GM18505 (cell line): ENCODE measurements around the gene TRABD2A.
A peak's percentile ranks its signal among the peaks of the same experiment; 100 is the strongest.

Experiments used
- ATAC-seq: cut with Tn5 transposase; IDR thresholded peaks from one replicate; pipeline ENCODE4 v1.9.1; 2021; ENCODE audit not compliant: unreplicated experiment
- POLR2A ChIP-seq: IDR thresholded peaks from 4 replicates; pipeline ENCODE4 v1.6.1; 2011; ENCODE audit warnings: borderline replicate concordance; ENCODE audit not compliant: insufficient read depth, insufficient read length; ENCODE audit errors: extremely low read depth

The TRABD2A gene

GRCh38 chr2:84841577-84841976, 39.3 kb downstream of the TRABD2A start:
- TF ChIP-seq POLR2A: no peak
- no peak for ATAC-seq

GRCh38 chr2:84840306-84840705, 40.6 kb downstream of the TRABD2A start:
- ATAC-seq: no peak
- TF ChIP-seq POLR2A: no peak

GRCh38 chr2:84839851-84840250, 41.0 kb downstream of the TRABD2A start:
- no peak for TF ChIP-seq POLR2A
- ATAC-seq: no peak

- TF ChIP-seq POLR2A: no peak
- no peak for ATAC-seq
Observed at GRCh38 chr2:84838434-84839145, 42.3 kb downstream of the TRABD2A start.

DNA sequence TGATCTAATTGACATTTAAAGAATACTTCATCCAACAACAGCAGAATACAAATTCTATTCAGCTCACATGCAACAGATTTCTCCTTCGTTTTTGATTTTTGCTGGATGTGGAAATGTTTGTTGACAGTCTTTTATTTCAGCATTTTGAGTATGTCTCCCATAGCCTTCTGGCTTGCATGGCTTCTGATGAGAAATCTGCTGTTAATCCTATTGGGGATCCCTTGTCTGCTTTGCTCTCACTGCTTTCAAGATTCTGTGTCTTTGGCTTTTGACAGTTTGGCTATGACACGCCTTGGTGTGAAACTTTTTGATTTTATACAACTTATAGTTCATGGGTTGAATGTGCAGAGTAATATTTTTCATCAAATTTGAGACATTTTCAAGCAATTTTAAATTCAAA, 44.7 kb downstream of the TRABD2A start:
- no peak for ATAC-seq
- TF ChIP-seq POLR2A: no peak

DNA sequence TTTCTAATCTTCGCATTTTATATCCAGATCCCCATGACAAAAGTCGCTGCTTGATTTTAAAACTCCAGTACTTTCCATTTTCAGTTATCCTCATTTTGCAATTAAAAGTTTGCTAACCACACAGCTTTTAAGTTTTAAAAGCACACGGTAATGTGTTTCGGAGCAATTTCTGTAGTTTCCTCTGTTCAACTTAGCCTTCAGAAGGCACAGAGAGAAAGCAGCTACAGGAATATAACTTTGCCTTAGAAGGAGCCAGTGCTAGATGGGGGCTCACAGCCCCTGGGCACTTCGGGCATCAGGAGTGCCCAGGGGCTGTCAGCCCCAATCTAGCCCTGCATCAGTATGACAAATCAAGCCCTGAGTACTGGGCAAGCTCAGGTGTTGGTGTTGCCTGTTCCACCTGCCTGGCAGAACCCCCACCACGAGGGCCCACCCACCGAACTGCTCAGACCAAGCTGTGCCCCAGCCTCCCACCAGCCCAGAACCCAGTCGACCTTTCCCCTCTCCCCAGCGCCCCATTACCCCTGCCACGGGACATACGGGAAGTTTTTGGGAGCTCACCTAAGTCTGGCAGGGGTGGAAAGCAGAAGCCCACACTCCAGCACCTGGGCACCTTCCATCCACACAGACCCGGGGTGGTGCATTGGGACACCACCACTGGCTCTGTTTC, 47.3 kb downstream of the TRABD2A start:
- no peak for TF ChIP-seq POLR2A
- ATAC-seq: no peak

DNA sequence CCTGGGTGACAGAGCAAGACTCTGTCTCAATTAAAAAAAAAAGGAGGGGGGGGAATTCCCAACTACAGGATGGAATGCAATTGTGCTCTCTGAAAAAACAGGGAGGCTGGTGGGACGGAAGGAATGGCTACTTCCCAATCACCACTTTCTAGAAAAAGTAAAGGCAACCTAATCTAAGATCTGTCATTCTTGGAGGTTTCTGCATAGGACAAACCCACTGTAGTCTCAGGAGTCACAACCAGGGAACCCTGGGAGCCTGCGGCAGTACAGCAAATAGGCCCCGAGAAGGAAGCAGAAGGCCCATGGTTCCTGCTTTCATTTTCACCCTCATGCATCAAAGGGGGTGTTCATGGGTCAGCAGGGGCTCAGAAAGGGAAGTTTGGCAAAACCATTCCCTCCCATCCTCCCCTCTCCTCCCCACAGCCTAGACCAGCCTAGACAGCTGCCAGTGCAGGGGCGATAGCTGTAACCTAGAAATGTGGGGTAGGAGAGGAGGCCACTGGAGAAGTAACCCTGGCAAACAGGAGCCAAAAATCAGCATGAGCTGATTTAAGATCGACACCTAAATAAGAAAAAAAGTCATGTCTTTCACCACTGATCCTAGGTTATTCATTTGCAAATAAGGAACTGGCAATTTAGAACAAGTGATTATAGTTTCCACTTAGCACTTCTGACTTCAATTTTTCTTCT, 48.0 kb downstream of the TRABD2A start:
- TF ChIP-seq POLR2A: no peak
- peak; percentile 90 for ATAC-seq

- ATAC-seq: no peak
Observed at GRCh38 chr2:84830758-84831500, 50.0 kb downstream of the TRABD2A start.

DNA sequence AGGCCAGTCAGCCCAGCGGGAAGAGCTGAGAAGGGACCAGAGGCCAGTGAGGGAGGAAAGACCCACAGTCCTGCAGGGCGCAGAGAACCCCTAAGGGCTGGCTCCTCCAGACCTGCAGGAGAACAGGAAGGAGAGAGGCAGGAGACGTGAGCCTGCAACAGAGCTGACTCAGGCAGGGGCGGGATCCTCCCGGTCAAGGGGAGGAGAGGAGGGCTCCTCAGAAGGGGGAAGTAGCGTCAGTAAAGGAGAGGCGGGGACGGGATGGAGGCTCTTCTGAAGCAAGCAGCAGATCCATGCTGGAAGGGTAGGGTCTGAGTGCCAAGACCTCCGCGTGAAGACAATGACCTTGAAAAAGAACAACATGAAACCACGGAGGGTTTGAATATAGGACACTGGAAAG, 50.8 kb downstream of the TRABD2A start:
- TF ChIP-seq POLR2A: no peak
- no peak for ATAC-seq

More at GRCh38 chr2:84830758-84831500, 50.0 kb downstream of the TRABD2A start:
- TF ChIP-seq POLR2A: no peak

- ATAC-seq: no peak
- no peak for TF ChIP-seq POLR2A
Observed at GRCh38 chr2:84829693-84830092, 51.2 kb downstream of the TRABD2A start.

DNA sequence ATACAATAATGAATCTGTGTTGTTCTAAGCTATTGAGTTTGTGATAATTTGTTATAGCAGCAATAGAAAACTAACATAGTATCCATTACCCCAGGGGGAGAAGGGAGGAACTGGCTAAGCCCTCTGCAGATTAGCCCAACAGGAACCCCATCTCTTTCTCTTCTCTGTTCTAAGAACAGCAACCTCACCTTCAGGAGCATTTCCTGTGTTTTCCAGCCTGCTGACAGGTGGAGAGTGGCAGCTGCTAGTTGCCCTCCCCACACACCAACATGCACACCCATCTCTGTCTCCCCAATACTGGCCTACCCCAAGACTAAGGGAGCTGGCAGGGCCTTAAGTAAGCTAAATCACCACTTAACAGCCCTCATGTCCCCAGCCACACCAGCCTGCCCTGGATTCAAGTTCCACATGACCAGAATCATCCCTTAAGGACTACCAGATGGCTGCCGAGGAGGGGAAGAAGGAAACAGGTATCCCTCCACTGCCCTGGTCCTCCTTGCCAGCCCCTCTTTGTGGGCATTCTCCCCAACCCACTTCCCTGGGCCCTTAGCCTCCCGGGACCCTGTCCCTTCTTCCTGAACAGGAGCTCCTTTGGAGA, 52.8 kb downstream of the TRABD2A start:
- no peak for ATAC-seq
- TF ChIP-seq POLR2A: no peak

GRCh38 chr2:84823788-84824187, 57.1 kb downstream of the TRABD2A start:
- TF ChIP-seq POLR2A: no peak
- ATAC-seq: no peak

DNA sequence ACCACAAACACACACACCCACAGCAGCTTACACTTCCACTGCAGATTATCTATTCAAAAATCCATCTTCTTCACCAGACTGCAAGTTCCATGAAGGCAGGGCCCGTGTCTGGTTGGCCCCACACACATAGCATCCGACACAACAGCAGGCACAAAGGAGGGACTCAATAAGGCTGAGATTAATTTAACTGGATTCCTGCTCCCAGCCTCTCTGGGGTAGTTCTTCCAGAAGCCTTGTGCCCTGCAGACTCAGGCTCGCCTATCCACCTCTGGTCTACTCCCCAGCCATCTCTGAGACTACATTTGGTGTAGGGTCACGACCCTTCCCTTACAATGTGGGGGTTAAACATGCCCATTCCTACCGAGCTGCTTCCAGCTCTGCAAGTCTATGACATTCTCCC, 57.7 kb downstream of the TRABD2A start:
- no peak for ATAC-seq
- no peak for TF ChIP-seq POLR2A
